ENCODE results near the gene IRAK3. TPM values are rescaled to one million over a fixed set of nuclear protein-coding genes. Genes with fewer than 3 reads are reported as not detected.

Gene IRAK3
- total RNA-seq, 2 donors from 2014 or later = 0.27 to 0.59 TPM

GRCh38 chr12:66144791-66145754 lies 43.9 kb upstream of the IRAK3 start:
- 60% methylated on average over 6 of the region's 7 CpGs; no CpG with 5 or more reads in 1 of the 2 experiments for WGBS, 2 experiments (ENCODE audit: insufficient coverage in 1 of 2, insufficient read length in 1 of 2)
- H3K4me3 Mint-ChIP-seq = no peak overlapping the region
- peak; percentile 66 for DNase-seq
- Histone ChIP-seq H3K27ac (ENCODE audit: low read depth, low read length) (no peak overlapping the region), H3K36me3 (ENCODE audit: control insufficient read depth, insufficient read depth, low read length) (peaks cover 33% of the 10 kb centered on the region), H3K4me1 (ENCODE audit: control insufficient read depth, insufficient read depth, low read length) (no peaks in the 10 kb centered on the region), H3K27me3 (ENCODE audit: control insufficient read depth, insufficient read depth, low read length, poor library complexity, severe bottlenecking) (no peaks in the 10 kb centered on the region), H3K4me3 (ENCODE audit: low read length) (no peak overlapping the region), H3K9ac (ENCODE audit: extremely low read depth, low read length, poor library complexity, severe bottlenecking) (no peak overlapping the region), H3K9me3 (ENCODE audit: control insufficient read depth, low read length) (peaks cover 27% of the 10 kb centered on the region)
- peaks cover 24% of the 10 kb centered on the region for H3K9me3 Mint-ChIP-seq
- peak; percentile 91 for TF ChIP-seq CTCF (conservative IDR thresholded peaks at IDR 0.05)
- no peaks in the 10 kb centered on the region for H3K27me3 Mint-ChIP-seq (ENCODE audit: insufficient read depth)
- peaks cover 27% of the 10 kb centered on the region for H3K36me3 Mint-ChIP-seq (ENCODE audit: low read depth)
- H3K4me1 Mint-ChIP-seq = peaks cover 2% of the 10 kb centered on the region
- H3K27ac Mint-ChIP-seq = peak overlapping the region; percentile 94

GRCh38 chr12:66149702-66150398 lies 39.2 kb upstream of the IRAK3 start:
- H3K4me1 Mint-ChIP-seq = peaks cover 2% of the 10 kb centered on the region
- peak; percentile 55 for DNase-seq
- WGBS, 2 experiments (ENCODE audit: insufficient coverage in 1 of 2, insufficient read length in 1 of 2) = 95 to 98% methylated on average over 4 to 5 of the region's 5 CpGs
- TF ChIP-seq CTCF (conservative IDR thresholded peaks at IDR 0.05) = peak; percentile 62
- H3K27me3 ChIP-seq (ENCODE audit: control insufficient read depth, insufficient read depth, low read length, poor library complexity, severe bottlenecking) = no peaks in the 10 kb centered on the region
- H3K36me3 Mint-ChIP-seq (ENCODE audit: low read depth) = peaks cover 2% of the 10 kb centered on the region
- H3K9me3 Mint-ChIP-seq = no peaks in the 10 kb centered on the region
- no peaks in the 10 kb centered on the region for H3K36me3 ChIP-seq (ENCODE audit: control insufficient read depth, insufficient read depth, low read length)
- H3K27ac ChIP-seq (ENCODE audit: low read depth, low read length) = no peak overlapping the region
- H3K4me3 Mint-ChIP-seq = no peak overlapping the region
- H3K9me3 ChIP-seq (ENCODE audit: control insufficient read depth, low read length) = no peaks in the 10 kb centered on the region
- no peak overlapping the region for H3K4me3 ChIP-seq (ENCODE audit: low read length)
- no peaks in the 10 kb centered on the region for H3K27me3 Mint-ChIP-seq (ENCODE audit: insufficient read depth)
- H3K4me1 ChIP-seq (ENCODE audit: control insufficient read depth, insufficient read depth, low read length) = no peaks in the 10 kb centered on the region
- H3K9ac ChIP-seq (ENCODE audit: extremely low read depth, low read length, poor library complexity, severe bottlenecking) = no peak overlapping the region
- no peak overlapping the region for H3K27ac Mint-ChIP-seq

- no peak overlapping the region for H3K9ac ChIP-seq (ENCODE audit: extremely low read depth, low read length, poor library complexity, severe bottlenecking)
- Mint-ChIP-seq H3K4me1 (no peaks in the 10 kb centered on the region), H3K4me3 (no peak overlapping the region), H3K27me3 (ENCODE audit: insufficient read depth) (no peaks in the 10 kb centered on the region), H3K9me3 (no peaks in the 10 kb centered on the region), H3K27ac (no peak overlapping the region), H3K36me3 (ENCODE audit: low read depth) (no peaks in the 10 kb centered on the region)
- no peaks in the 10 kb centered on the region for H3K9me3 ChIP-seq (ENCODE audit: control insufficient read depth, low read length)
- no peak overlapping the region for H3K27ac ChIP-seq (ENCODE audit: low read depth, low read length)
- no peaks in the 10 kb centered on the region for H3K36me3 ChIP-seq (ENCODE audit: control insufficient read depth, insufficient read depth, low read length)
- H3K27me3 ChIP-seq (ENCODE audit: control insufficient read depth, insufficient read depth, low read length, poor library complexity, severe bottlenecking) = no peaks in the 10 kb centered on the region
- H3K4me1 ChIP-seq (ENCODE audit: control insufficient read depth, insufficient read depth, low read length) = no peaks in the 10 kb centered on the region
- no peak overlapping the region for H3K4me3 ChIP-seq (ENCODE audit: low read length)
- 100% methylated on average over 1 of the region's 1 CpG for WGBS, 2 experiments (ENCODE audit: insufficient coverage in 1 of 2, insufficient read length in 1 of 2)
- no peak for TF ChIP-seq CTCF (conservative IDR thresholded peaks at IDR 0.05)
- DNase-seq = no peak
These were observed 36.3 kb upstream of the IRAK3 start for GRCh38 chr12:66152732-66153131.

Measured in endodermal cell (in vitro differentiated cells).